ENCODE results near the gene STC2. TPM values are rescaled to one million over a fixed set of nuclear protein-coding genes. Genes with fewer than 3 reads are reported as not detected.
"Not testable (repeated sequence)": the region's sequence is repeated elsewhere in the genome, so short reads cannot be mapped to it uniquely, and the experiment has no call there.

STC2 gene, protein sequence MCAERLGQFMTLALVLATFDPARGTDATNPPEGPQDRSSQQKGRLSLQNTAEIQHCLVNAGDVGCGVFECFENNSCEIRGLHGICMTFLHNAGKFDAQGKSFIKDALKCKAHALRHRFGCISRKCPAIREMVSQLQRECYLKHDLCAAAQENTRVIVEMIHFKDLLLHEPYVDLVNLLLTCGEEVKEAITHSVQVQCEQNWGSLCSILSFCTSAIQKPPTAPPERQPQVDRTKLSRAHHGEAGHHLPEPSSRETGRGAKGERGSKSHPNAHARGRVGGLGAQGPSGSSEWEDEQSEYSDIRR
- 5.7 TPM for polyA plus RNA-seq (2013, experiment 1 of 2)
- polyA plus RNA-seq (2013, experiment 2 of 2) = 6.0 TPM

DNA sequence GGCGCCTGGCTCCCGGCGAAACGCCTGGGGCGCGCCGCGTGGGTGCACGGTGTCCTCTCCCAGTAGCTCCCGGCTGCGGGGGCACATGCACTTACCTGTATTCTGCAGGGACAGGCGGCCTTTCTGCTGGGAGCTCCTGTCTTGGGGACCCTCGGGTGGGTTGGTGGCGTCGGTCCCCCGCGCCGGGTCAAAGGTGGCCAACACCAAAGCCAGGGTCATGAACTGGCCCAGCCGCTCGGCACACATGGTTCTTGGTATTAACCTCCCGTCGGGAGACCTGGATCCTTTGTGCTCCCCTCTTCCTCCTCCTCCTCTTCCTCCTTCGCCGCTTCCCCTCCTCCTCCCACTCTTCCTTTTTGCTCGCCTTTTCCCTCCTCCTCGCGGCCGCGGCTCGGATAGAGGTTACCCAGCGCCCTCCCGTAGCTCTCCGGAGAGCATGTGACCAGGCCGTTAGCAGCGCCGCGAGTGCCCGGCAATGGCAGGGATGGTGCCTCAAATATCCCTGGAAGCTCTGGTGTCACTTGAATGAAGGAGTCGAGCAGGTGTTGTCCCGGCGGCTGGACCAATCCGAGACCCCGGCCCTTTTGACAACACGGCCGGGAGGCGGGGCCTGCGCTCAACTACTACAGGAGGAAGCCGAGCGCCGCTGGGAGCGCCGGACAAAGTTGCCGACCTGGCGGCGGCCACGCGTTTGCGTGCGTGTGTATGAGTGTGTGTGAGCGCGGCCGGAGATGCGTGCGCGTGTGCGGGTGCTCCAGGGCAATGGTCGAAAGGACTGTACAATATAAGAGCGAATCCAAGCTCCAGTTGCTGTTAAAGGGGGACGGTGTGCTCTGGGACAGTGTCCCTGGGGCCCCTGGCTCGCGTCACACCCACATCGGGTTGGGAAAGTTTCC, at the start of gene STC2:
STC2 (minus strand) TSS at position 467 of the 896 bp plus-strand sequence; CDS start at position 246, 221 bp downstream.
- Histone ChIP-seq H3K23ac (ENCODE audit: low read depth, low read length, poor library complexity) (peak within 1 kb of the TSS; percentile 62), H3K27me3 (ENCODE audit: control insufficient read depth in 3 of 3, insufficient read depth in 3 of 3, low read depth in 1 of 3, low read length in 3 of 3) (peaks cover 3 to 78% (median 30%) of the 10 kb centered on the region in 3 experiments), H3K4me1 (ENCODE audit: control insufficient read depth in 2 of 2, insufficient read depth in 1 of 2, low read depth in 1 of 2, low read length in 2 of 2) (peaks cover 12 to 25% of the 10 kb centered on the region in 2 donors), H2BK120ac (ENCODE audit: low read depth, low read length) (peak within 1 kb of the TSS; percentile 63), H3K4ac (ENCODE audit: low read length) (no peak within 1 kb of the TSS), H2BK12ac (ENCODE audit: low read length) (peak within 1 kb of the TSS; percentile 5), H3K18ac (ENCODE audit: low read length) (peak within 1 kb of the TSS; percentile 95), H3K4me2 (ENCODE audit: insufficient read depth, low read length, poor library complexity, severe bottlenecking) (peak within 1 kb of the TSS; percentile 97), H3K27ac (replicated peaks; ENCODE audit: low read length) (no peak within 1 kb of the TSS), H3K36me3 (replicated peaks in 1 of 2; ENCODE audit: control insufficient read depth in 2 of 2, insufficient read depth in 2 of 2, low read length in 2 of 2) (peaks cover 1 to 9% of the 10 kb centered on the region in 2 donors), H3K14ac (ENCODE audit: low read length) (peak within 1 kb of the TSS; percentile 51), H2AK5ac (ENCODE audit: low read depth, low read length) (peak within 1 kb of the TSS; percentile 57), H2BK15ac (ENCODE audit: low read length) (peak within 1 kb of the TSS; percentile 78), H4K8ac (ENCODE audit: low read depth, low read length) (no peak within 1 kb of the TSS), H3K79me1 (ENCODE audit: low read depth, low read length) (no peaks in the 10 kb centered on the region), H3K9ac (ENCODE audit: low read depth, low read length, poor library complexity) (peak within 1 kb of the TSS; percentile 87), H2AFZ (ENCODE audit: low read length) (peak within 1 kb of the TSS; percentile 90), H2BK5ac (ENCODE audit: low read length) (no peak within 1 kb of the TSS), H3K4me3 (ENCODE audit: low read length in 2 of 2) (peak within 1 kb of the TSS; percentile 52 to 89), H3K9me3 (replicated peaks in 1 of 2; ENCODE audit: control insufficient read depth in 2 of 2, insufficient read depth in 1 of 2, low read depth in 1 of 2, low read length in 2 of 2) (no peaks in the 10 kb centered on the region), H4K91ac (ENCODE audit: low read depth, low read length, poor library complexity) (no peak within 1 kb of the TSS)
- DNase-seq (ENCODE audit: low spot score) = peak; percentile 85
- no CpG with 5 or more reads among the region's 72 CpGs for WGBS, 2 donors (ENCODE audit: extremely low coverage in 2 of 2, insufficient read length in 2 of 2, insufficient replicate concordance in 1 of 2)

GRCh38 chr5:173371400-173371799, 43.2 kb upstream of the STC2 start:
- Histone ChIP-seq H3K18ac (ENCODE audit: low read length) (no peak overlapping the region), H2BK12ac (ENCODE audit: low read length) (no peak overlapping the region), H3K4me2 (ENCODE audit: insufficient read depth, low read length, poor library complexity, severe bottlenecking) (no peak overlapping the region), H3K14ac (ENCODE audit: low read length) (no peak overlapping the region), H3K23ac (ENCODE audit: low read depth, low read length, poor library complexity) (no peak overlapping the region), H4K8ac (ENCODE audit: low read depth, low read length) (no peak overlapping the region), H3K4me1 (ENCODE audit: control insufficient read depth in 2 of 2, insufficient read depth in 1 of 2, low read depth in 1 of 2, low read length in 2 of 2) (peaks cover 0 to 1% of the 10 kb centered on the region in 2 donors), H3K27me3 (ENCODE audit: control insufficient read depth in 3 of 3, insufficient read depth in 3 of 3, low read depth in 1 of 3, low read length in 3 of 3) (no peaks in the 10 kb centered on the region), H2BK5ac (ENCODE audit: low read length) (no peak overlapping the region), H3K27ac (replicated peaks; ENCODE audit: low read length) (no peak overlapping the region), H3K36me3 (replicated peaks in 1 of 2; ENCODE audit: control insufficient read depth in 2 of 2, insufficient read depth in 2 of 2, low read length in 2 of 2) (no peaks in the 10 kb centered on the region), H3K9me3 (replicated peaks in 1 of 2; ENCODE audit: control insufficient read depth in 2 of 2, insufficient read depth in 1 of 2, low read depth in 1 of 2, low read length in 2 of 2) (peaks cover 0 to 7% of the 10 kb centered on the region in 2 donors), H3K79me1 (ENCODE audit: low read depth, low read length) (no peaks in the 10 kb centered on the region), H2BK120ac (ENCODE audit: low read depth, low read length) (no peak overlapping the region), H4K91ac (ENCODE audit: low read depth, low read length, poor library complexity) (no peak overlapping the region), H2AK5ac (ENCODE audit: low read depth, low read length) (no peak overlapping the region), H3K9ac (ENCODE audit: low read depth, low read length, poor library complexity) (no peak overlapping the region), H3K4ac (ENCODE audit: low read length) (no peak overlapping the region), H2AFZ (ENCODE audit: low read length) (no peak overlapping the region), H3K4me3 (ENCODE audit: low read length in 2 of 2) (no peak overlapping the region), H2BK15ac (ENCODE audit: low read length) (no peak overlapping the region)
- DNase-seq (ENCODE audit: low spot score) = no peak
- WGBS, 2 donors (ENCODE audit: extremely low coverage in 2 of 2, insufficient read length in 2 of 2, insufficient replicate concordance in 1 of 2) = no CpG with 5 or more reads among the region's 2 CpGs

DNA sequence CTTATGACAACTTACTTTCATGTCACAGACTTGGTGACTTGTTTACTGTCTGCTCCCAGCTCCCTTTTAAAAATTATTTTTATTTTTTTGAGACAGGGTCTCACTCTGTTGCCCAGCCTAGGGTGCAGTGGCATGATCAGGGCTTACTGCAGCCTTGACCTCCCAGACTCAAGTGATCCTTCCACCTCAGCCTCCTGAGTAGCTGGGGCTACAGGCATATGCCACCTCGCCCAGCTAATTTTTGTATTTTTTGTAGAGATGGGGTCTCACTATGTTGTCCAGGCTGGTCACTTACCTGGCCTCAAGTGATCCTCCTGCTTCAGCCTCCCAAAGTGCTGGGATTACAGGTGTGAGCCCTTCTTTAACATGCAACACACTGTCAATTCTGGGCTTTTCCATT, 35.2 kb upstream of the STC2 start:
- H3K9ac ChIP-seq (ENCODE audit: low read depth, low read length, poor library complexity); H4K91ac ChIP-seq (ENCODE audit: low read depth, low read length, poor library complexity): not testable (repeated sequence)
- WGBS, 2 donors (ENCODE audit: extremely low coverage in 2 of 2, insufficient read length in 2 of 2, insufficient replicate concordance in 1 of 2) = no CpG with 5 or more reads among the region's 1 CpG

DNA sequence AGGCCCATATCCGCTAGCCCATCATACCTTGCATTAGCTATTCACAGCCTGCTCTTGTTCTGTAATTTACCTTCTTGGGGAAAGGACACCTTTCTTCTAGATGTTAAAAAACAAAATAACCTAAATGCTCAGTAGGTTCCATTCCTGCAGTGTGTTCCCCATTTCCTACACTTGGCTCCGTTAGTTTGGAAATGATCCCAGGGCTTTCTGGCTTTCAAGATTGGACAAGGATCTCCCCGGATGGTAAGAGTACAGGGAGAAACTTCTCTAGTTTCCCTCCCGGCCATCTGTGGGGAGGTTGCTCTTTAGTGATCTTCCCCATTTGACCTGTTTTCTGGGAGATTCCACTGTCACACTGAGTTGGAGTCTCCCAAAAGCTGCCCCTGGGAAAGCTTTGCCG, 27.3 kb upstream of the STC2 start:
- Histone ChIP-seq H4K91ac (ENCODE audit: low read depth, low read length, poor library complexity) (no peak overlapping the region), H2AFZ (ENCODE audit: low read length) (no peak overlapping the region), H3K14ac (ENCODE audit: low read length) (no peak overlapping the region), H3K36me3 (replicated peaks in 1 of 2; ENCODE audit: control insufficient read depth in 2 of 2, insufficient read depth in 2 of 2, low read length in 2 of 2) (no peaks in the 10 kb centered on the region), H3K9me3 (replicated peaks in 1 of 2; ENCODE audit: control insufficient read depth in 2 of 2, insufficient read depth in 1 of 2, low read depth in 1 of 2, low read length in 2 of 2) (no peaks in the 10 kb centered on the region), H2BK120ac (ENCODE audit: low read depth, low read length) (no peak overlapping the region), H3K27ac (replicated peaks; ENCODE audit: low read length) (no peak overlapping the region), H2BK5ac (ENCODE audit: low read length) (no peak overlapping the region), H3K18ac (ENCODE audit: low read length) (no peak overlapping the region), H4K8ac (ENCODE audit: low read depth, low read length) (no peak overlapping the region), H2BK12ac (ENCODE audit: low read length) (no peak overlapping the region), H3K9ac (ENCODE audit: low read depth, low read length, poor library complexity) (no peak overlapping the region), H3K79me1 (ENCODE audit: low read depth, low read length) (no peaks in the 10 kb centered on the region), H3K4me3 (ENCODE audit: low read length in 2 of 2) (no peak overlapping the region), H3K4me2 (ENCODE audit: insufficient read depth, low read length, poor library complexity, severe bottlenecking) (no peak overlapping the region), H3K23ac (ENCODE audit: low read depth, low read length, poor library complexity) (no peak overlapping the region), H2AK5ac (ENCODE audit: low read depth, low read length) (no peak overlapping the region), H3K27me3 (ENCODE audit: control insufficient read depth in 3 of 3, insufficient read depth in 3 of 3, low read depth in 1 of 3, low read length in 3 of 3) (peaks cover 0 to 35% (median 0%) of the 10 kb centered on the region in 3 experiments), H3K4ac (ENCODE audit: low read length) (no peak overlapping the region), H3K4me1 (ENCODE audit: control insufficient read depth in 2 of 2, insufficient read depth in 1 of 2, low read depth in 1 of 2, low read length in 2 of 2) (peaks cover 0 to 8% of the 10 kb centered on the region in 2 donors), H2BK15ac (ENCODE audit: low read length) (no peak overlapping the region)
- DNase-seq (ENCODE audit: low spot score) = no peak
- WGBS, 2 donors (ENCODE audit: extremely low coverage in 2 of 2, insufficient read length in 2 of 2, insufficient replicate concordance in 1 of 2) = no CpG with 5 or more reads among the region's 5 CpGs

More for the DNA sequence above, 35.2 kb upstream of the STC2 start:
- not testable (repeated sequence) for H3K36me3 ChIP-seq (replicated peaks in 1 of 2; ENCODE audit: control insufficient read depth in 2 of 2, insufficient read depth in 2 of 2, low read length in 2 of 2); H4K8ac ChIP-seq (ENCODE audit: low read depth, low read length); H2BK120ac ChIP-seq (ENCODE audit: low read depth, low read length); H3K27me3 ChIP-seq (ENCODE audit: control insufficient read depth in 3 of 3, insufficient read depth in 3 of 3, low read depth in 1 of 3, low read length in 3 of 3); H2BK12ac ChIP-seq (ENCODE audit: low read length); H3K23ac ChIP-seq (ENCODE audit: low read depth, low read length, poor library complexity); H2BK15ac ChIP-seq (ENCODE audit: low read length); H2BK5ac ChIP-seq (ENCODE audit: low read length); H2AK5ac ChIP-seq (ENCODE audit: low read depth, low read length); H3K4me2 ChIP-seq (ENCODE audit: insufficient read depth, low read length, poor library complexity, severe bottlenecking); H3K27ac ChIP-seq (replicated peaks; ENCODE audit: low read length); H3K9me3 ChIP-seq (replicated peaks in 1 of 2; ENCODE audit: control insufficient read depth in 2 of 2, insufficient read depth in 1 of 2, low read depth in 1 of 2, low read length in 2 of 2); H3K4me3 ChIP-seq (ENCODE audit: low read length in 2 of 2); H3K18ac ChIP-seq (ENCODE audit: low read length); DNase-seq (ENCODE audit: low spot score); H3K4ac ChIP-seq (ENCODE audit: low read length); H3K14ac ChIP-seq (ENCODE audit: low read length); H2AFZ ChIP-seq (ENCODE audit: low read length); H3K79me1 ChIP-seq (ENCODE audit: low read depth, low read length); H3K4me1 ChIP-seq (ENCODE audit: control insufficient read depth in 2 of 2, insufficient read depth in 1 of 2, low read depth in 1 of 2, low read length in 2 of 2)

All from neuronal stem cell (in vitro differentiated cells).